K562 (cell line): ENCODE results near the gene FZD4. TPM values are rescaled to one million over a fixed set of nuclear protein-coding genes. Genes with fewer than 3 reads are reported as not detected.

ENCODE experiments used
- CBFA2T2 ChIP-seq: fragments of 450-650 bp; conservative IDR thresholded peaks from 2 replicates; pipeline ENCODE4 v1.6.1; 2017; ENCODE audit warnings: mild to moderate bottlenecking
- CCAR2 ChIP-seq: fragments of 200-400 bp; formaldehyde crosslinking; IDR thresholded peaks from 2 replicates; pipeline ENCODE4 v1.6.1; 2017; ENCODE audit warnings: mild to moderate bottlenecking, low read depth, low read length
- CHD1 ChIP-seq: fragments of 200-600 bp; sonication (generic); IDR thresholded peaks from one replicate; pipeline ENCODE4 v1.6.1; 2012; ENCODE audit warnings: mild to moderate bottlenecking, moderate library complexity, low read length, inconsistent platforms
- CREM ChIP-seq: IDR thresholded peaks from 2 replicates; pipeline ENCODE4 v1.6.1; 2014; ENCODE audit warnings: antibody characterized with exemption, low read depth
- E2F6 ChIP-seq, 2 experiments: IDR thresholded peaks; 2 replicates each; pipeline ENCODE4 v1.6.1; 2011; ENCODE audit warnings: borderline replicate concordance in 1 of 2, control low read depth in 1 of 2, low read depth in 1 of 2, low read length in 1 of 2, mild to moderate bottlenecking in 1 of 2, mixed read lengths in 1 of 2, moderate library complexity in 1 of 2; ENCODE audit not compliant: insufficient read depth in 1 of 2, insufficient read length in 1 of 2, poor library complexity in 1 of 2, severe bottlenecking in 1 of 2; ENCODE audit errors: extremely low read depth in 1 of 2
- GABPB1 ChIP-seq: sonication (generic); formaldehyde crosslinking; IDR thresholded peaks from 2 replicates; pipeline ENCODE4 v1.8.0; 2022; ENCODE audit warnings: mild to moderate bottlenecking, missing genetic modification reagents
- HNRNPLL ChIP-seq: fragments of 200-400 bp; formaldehyde crosslinking; IDR thresholded peaks from 2 replicates; pipeline ENCODE4 v1.6.1; 2017; ENCODE audit warnings: low read length, low read depth, mild to moderate bottlenecking; ENCODE audit not compliant: poor library complexity, severe bottlenecking
- KDM4B ChIP-seq, 2 experiments: fragments of 450-650 bp in 1 of 2; sonication (generic) in 1 of 2; IDR thresholded peaks; 2 replicates each; pipeline ENCODE4 v1.6.1; 2016 to 2017; ENCODE audit warnings: borderline replicate concordance in 2 of 2, antibody characterized with exemption in 1 of 2, low read depth in 1 of 2, mild to moderate bottlenecking in 1 of 2
- KLF16 ChIP-seq: IDR thresholded peaks from 2 replicates; pipeline ENCODE4 v1.6.1; 2016; ENCODE audit warnings: antibody characterized with exemption
- MIER1 ChIP-seq: fragments of 450-650 bp; IDR thresholded peaks from 2 replicates; pipeline ENCODE4 v1.6.1; 2016; ENCODE audit warnings: antibody characterized with exemption, mild to moderate bottlenecking, low read depth
- NFXL1 ChIP-seq: fragments of 450-650 bp; formaldehyde crosslinking; IDR thresholded peaks from 2 replicates; pipeline ENCODE4 v1.4.0; 2021; ENCODE audit warnings: mild to moderate bottlenecking
- PCBP2 ChIP-seq: fragments of 200-400 bp; formaldehyde crosslinking; IDR thresholded peaks from 2 replicates; pipeline ENCODE4 v1.6.1; 2018; ENCODE audit warnings: low read length, low read depth, mild to moderate bottlenecking, moderate library complexity; ENCODE audit not compliant: poor library complexity, severe bottlenecking
- SNRNP70 ChIP-seq: fragments of 200-400 bp; formaldehyde crosslinking; optimal IDR thresholded peaks from 2 replicates; pipeline ENCODE3; 2017; ENCODE audit warnings: low read depth, low read length
- ZKSCAN3 ChIP-seq: fragments of 250-450 bp; sonication (Bioruptor Pico); IDR thresholded peaks from 2 replicates; pipeline ENCODE4 v1.4.0; 2020
- ZNF79 ChIP-seq: fragments of 250-450 bp; sonication (Bioruptor Pico); IDR thresholded peaks from 2 replicates; pipeline ENCODE4 v1.4.0; 2020; ENCODE audit warnings: low read depth, mild to moderate bottlenecking, moderate library complexity
- polyA plus RNA-seq, 8 experiments: library from polyadenylated mRNA; depleted of rRNA in 4 of 8; stranded (reverse) in 5 of 8; unstranded in 3 of 8; fragments of >200 nt; fragmentation: Nextera tagmentation in 2 of 8; fragmentation: Illumina TruSeq in 1 of 8; extraction: Ambion mirVana in 2 of 8; extraction: Trizol in 1 of 8; gene quantifications; 2 replicates each; pipeline versions ENCODE4 v1.2.1 to v1.2.3, GENCODE V29; 2011 to 2014; ENCODE audit warnings: inconsistent platforms in 1 of 8, missing spikeins in 1 of 8
- total RNA-seq, 7 experiments: library from RNA; depleted of rRNA in 6 of 7; stranded (reverse); fragments of >200 nt in 6 of 7; fragmentation: Illumina TruSeq in 2 of 7; extraction: Trizol in 2 of 7; gene quantifications; 2 replicates each; pipeline versions ENCODE4 v1.2.1 to v1.2.3, GENCODE V29; 2011 to 2021; ENCODE audit warnings: low replicate concordance in 1 of 7
- TF ChIP-seq, protein P1 (sequence below), 2 experiments: fragments of 150-350 bp in 1 of 2; IDR thresholded peaks; 2 replicates each; pipeline ENCODE4 v1.6.1; 2012 to 2016; ENCODE audit warnings: low read depth in 2 of 2, low read length in 2 of 2, mild to moderate bottlenecking in 1 of 2, moderate library complexity in 1 of 2
- TF ChIP-seq, protein P2 (sequence below): IDR thresholded peaks from 3 replicates; pipeline ENCODE4 v1.6.1; 2011; ENCODE audit warnings: borderline replicate concordance, mild to moderate bottlenecking; ENCODE audit not compliant: insufficient read length, insufficient read depth
- TF ChIP-seq, protein P3 (sequence below): fragments of 450-650 bp; formaldehyde crosslinking; IDR thresholded peaks from 2 replicates; pipeline ENCODE4 v1.4.0; 2022; ENCODE audit warnings: mild to moderate bottlenecking, moderate library complexity
- TF ChIP-seq, protein P4 (sequence below), 2 experiments: fragments of 450-650 bp in 1 of 2; sonication (generic) in 1 of 2; formaldehyde crosslinking; conservative IDR thresholded peaks; 2 replicates each; pipeline versions ENCODE4 v1.4.0 to v1.8.1; 2020 to 2022; ENCODE audit warnings: mild to moderate bottlenecking in 1 of 2, missing genetic modification reagents in 1 of 2

FZD4 gene
- total and polyA plus RNA-seq, 9 of the 15 experiments (the other 6 are each of a cell fraction or from before 2014, with no cell fraction given) = 1.2 to 7.9 (median 5.8) TPM

DNA sequence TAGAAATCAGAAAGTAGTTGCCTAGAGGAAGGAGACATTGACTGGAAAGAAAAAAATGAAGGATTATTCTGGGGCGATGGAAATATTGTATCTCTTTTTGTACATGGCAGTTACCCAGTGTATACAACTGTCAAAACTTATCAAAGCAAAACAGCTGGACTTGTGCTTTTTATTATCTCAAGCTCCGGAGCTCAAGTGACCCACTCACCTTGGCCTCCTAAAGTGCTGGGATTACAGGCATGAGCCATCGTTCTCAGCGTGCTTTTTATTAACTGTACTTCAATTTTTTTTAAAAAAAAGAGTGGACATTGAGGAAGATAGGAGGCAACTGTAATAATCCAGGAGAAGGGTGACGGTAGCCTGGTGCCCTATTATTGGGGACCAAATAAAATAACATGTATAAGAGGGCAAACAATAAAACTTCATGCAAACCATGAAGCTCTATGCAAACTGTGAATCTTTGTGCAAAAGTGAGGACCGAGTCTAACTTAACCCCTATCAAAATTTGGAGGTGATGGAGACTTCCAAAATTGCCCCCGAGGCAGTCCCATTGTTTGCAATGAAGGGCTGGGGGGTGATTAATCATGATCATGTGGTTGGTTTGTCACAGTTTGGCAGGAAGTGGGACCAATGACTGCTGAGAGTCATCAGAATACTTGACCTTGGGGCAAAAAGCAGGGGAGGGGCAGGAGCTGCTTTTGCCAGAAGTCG lies 23.5 kb downstream of the FZD4 start (continued):
- TF ChIP-seq ZNF79 (CRISPR knock-in tag) (0 out of 2 replicates have a peak, but pooled peaks have one; percentile 9), CCAR2 (no peak), NFXL1 (CRISPR knock-in tag) (no peak), CBFA2T2 (peak; percentile 89), KLF16 (peak; percentile 66; the same call in 1 of the 2 replicates), GABPB1 (CRISPR knock-in tag) (peak; percentile 46; the same call in 1 of the 2 replicates), SNRNP70 (no peak), ZKSCAN3 (CRISPR knock-in tag) (no peak), E2F6 (IDR thresholded peaks at IDR 0.05; ENCODE audit: borderline replicate concordance in 1 of 2, extremely low read depth in 1 of 2, insufficient read depth in 1 of 2, insufficient read length in 1 of 2, low read depth in 1 of 2, low read length in 1 of 2, poor library complexity in 1 of 2, severe bottlenecking in 1 of 2) (no peak), KDM4B (IDR thresholded peaks at IDR 0.05; ENCODE audit: borderline replicate concordance in 2 of 2, low read depth in 1 of 2) (no peak), MIER1 (no peak), CHD1 (no peak), CREM (peak; percentile 75), HNRNPLL (no peak), PCBP2 (no peak)
- TF ChIP-seq, protein P1, sequence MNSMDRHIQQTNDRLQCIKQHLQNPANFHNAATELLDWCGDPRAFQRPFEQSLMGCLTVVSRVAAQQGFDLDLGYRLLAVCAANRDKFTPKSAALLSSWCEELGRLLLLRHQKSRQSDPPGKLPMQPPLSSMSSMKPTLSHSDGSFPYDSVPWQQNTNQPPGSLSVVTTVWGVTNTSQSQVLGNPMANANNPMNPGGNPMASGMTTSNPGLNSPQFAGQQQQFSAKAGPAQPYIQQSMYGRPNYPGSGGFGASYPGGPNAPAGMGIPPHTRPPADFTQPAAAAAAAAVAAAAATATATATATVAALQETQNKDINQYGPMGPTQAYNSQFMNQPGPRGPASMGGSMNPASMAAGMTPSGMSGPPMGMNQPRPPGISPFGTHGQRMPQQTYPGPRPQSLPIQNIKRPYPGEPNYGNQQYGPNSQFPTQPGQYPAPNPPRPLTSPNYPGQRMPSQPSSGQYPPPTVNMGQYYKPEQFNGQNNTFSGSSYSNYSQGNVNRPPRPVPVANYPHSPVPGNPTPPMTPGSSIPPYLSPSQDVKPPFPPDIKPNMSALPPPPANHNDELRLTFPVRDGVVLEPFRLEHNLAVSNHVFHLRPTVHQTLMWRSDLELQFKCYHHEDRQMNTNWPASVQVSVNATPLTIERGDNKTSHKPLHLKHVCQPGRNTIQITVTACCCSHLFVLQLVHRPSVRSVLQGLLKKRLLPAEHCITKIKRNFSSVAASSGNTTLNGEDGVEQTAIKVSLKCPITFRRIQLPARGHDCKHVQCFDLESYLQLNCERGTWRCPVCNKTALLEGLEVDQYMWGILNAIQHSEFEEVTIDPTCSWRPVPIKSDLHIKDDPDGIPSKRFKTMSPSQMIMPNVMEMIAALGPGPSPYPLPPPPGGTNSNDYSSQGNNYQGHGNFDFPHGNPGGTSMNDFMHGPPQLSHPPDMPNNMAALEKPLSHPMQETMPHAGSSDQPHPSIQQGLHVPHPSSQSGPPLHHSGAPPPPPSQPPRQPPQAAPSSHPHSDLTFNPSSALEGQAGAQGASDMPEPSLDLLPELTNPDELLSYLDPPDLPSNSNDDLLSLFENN (IDR thresholded peaks at IDR 0.05; ENCODE audit: low read depth in 2 of 2, low read length in 2 of 2) = peak in 1 of 2 experiments; percentile 66; a peak in 1 of 4 replicates
- TF ChIP-seq, protein P2, sequence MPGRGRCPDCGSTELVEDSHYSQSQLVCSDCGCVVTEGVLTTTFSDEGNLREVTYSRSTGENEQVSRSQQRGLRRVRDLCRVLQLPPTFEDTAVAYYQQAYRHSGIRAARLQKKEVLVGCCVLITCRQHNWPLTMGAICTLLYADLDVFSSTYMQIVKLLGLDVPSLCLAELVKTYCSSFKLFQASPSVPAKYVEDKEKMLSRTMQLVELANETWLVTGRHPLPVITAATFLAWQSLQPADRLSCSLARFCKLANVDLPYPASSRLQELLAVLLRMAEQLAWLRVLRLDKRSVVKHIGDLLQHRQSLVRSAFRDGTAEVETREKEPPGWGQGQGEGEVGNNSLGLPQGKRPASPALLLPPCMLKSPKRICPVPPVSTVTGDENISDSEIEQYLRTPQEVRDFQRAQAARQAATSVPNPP = no peak
- TF ChIP-seq, protein P3, sequence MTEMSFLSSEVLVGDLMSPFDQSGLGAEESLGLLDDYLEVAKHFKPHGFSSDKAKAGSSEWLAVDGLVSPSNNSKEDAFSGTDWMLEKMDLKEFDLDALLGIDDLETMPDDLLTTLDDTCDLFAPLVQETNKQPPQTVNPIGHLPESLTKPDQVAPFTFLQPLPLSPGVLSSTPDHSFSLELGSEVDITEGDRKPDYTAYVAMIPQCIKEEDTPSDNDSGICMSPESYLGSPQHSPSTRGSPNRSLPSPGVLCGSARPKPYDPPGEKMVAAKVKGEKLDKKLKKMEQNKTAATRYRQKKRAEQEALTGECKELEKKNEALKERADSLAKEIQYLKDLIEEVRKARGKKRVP (CRISPR knock-in tag) = no peak
- TF ChIP-seq, protein P4, sequence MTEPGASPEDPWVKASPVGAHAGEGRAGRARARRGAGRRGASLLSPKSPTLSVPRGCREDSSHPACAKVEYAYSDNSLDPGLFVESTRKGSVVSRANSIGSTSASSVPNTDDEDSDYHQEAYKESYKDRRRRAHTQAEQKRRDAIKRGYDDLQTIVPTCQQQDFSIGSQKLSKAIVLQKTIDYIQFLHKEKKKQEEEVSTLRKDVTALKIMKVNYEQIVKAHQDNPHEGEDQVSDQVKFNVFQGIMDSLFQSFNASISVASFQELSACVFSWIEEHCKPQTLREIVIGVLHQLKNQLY (CRISPR knock-in tag; conservative IDR thresholded peaks at IDR 0.05) = no peak
